ENCODE results near the gene CRELD1. TPM values are rescaled to one million over a fixed set of nuclear protein-coding genes. Genes with fewer than 3 reads are reported as not detected.

CRELD1 gene
- total and polyA plus RNA-seq, 2 donors (not counting 1 experiment from before 2014, with no cell fraction given) = 46.8 to 47.6 TPM

DNA sequence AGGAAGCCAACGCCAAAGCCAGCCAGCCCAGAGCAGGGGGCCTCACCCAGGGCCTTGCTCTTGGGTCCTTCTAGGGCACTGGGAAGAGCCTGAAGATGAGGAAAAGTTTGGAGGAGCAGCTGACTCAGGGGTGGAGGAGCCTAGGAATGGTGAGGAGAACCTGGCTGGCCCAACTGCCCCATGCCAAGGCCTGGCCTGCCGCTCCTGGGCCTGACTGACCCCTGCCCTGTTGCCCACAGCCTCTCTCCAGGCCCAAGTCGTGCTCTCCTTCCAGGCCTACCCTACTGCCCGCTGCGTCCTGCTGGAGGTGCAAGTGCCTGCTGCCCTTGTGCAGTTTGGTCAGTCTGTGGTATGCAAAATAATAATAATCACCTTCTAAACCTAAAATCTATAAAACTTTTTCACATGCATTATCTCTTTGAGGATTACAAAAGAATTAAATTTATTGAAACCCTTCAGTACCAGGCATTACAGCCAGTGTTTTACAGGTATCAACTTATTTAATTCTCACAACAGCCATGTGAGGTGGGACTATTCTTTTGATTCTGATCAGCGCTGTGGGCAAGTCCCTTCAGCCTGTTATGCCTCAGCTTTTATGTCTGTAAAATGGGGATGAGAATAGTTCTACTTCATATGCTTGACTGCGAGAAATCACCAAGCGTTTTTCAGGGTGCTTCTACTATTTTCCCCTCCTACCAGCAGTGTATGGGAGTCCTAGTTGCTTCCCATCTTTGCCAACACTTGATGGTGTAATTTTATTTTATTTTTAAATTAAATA is 15.2 kb upstream of the CRELD1 start:
- Histone ChIP-seq H2AFZ (ENCODE audit: insufficient read depth, low read depth, low read length, poor library complexity, severe bottlenecking) (no peak overlapping the region), H3K9me3 (ENCODE audit: control extremely low read depth in 1 of 3, control insufficient read depth in 2 of 3, insufficient read depth in 1 of 3, low read length in 2 of 3) (no peaks in the 10 kb centered on the region), H3K27ac (ENCODE audit: low read length in 2 of 2) (no peak overlapping the region), H3K79me2 (ENCODE audit: control insufficient read depth, insufficient read depth, low read length) (no peaks in the 10 kb centered on the region), H3K27me3 (replicated peaks in 1 of 4; ENCODE audit: control extremely low read depth in 1 of 4, control insufficient read depth in 3 of 4, insufficient read depth in 4 of 4, low read length in 3 of 4) (peaks cover 0 to 21% (median 9%) of the 10 kb centered on the region in 4 experiments), H4K20me1 (ENCODE audit: control insufficient read depth, insufficient read depth, low read length, poor library complexity, severe bottlenecking) (no peaks in the 10 kb centered on the region), H3K4me1 (ENCODE audit: control insufficient read depth in 2 of 2, insufficient read depth in 2 of 2, low read length in 2 of 2) (peaks cover 17 to 20% of the 10 kb centered on the region in 2 donors), H3K36me3 (replicated peaks in 1 of 2; ENCODE audit: control extremely low read depth in 1 of 2, control insufficient read depth in 1 of 2, extremely low read depth in 1 of 2, insufficient read depth in 2 of 2, low read length in 1 of 2) (no peaks in the 10 kb centered on the region), H3K4me3 (ENCODE audit: control extremely low read depth in 1 of 5, extremely low read depth in 1 of 5, insufficient read depth in 1 of 5, low read depth in 2 of 5, low read length in 4 of 5) (no peak overlapping the region), H3K9ac (ENCODE audit: low read length) (no peak overlapping the region), H3K4me2 (replicated peaks; ENCODE audit: low read depth, low read length, poor library complexity, severe bottlenecking) (no peak overlapping the region)
- TF ChIP-seq, protein P1, sequence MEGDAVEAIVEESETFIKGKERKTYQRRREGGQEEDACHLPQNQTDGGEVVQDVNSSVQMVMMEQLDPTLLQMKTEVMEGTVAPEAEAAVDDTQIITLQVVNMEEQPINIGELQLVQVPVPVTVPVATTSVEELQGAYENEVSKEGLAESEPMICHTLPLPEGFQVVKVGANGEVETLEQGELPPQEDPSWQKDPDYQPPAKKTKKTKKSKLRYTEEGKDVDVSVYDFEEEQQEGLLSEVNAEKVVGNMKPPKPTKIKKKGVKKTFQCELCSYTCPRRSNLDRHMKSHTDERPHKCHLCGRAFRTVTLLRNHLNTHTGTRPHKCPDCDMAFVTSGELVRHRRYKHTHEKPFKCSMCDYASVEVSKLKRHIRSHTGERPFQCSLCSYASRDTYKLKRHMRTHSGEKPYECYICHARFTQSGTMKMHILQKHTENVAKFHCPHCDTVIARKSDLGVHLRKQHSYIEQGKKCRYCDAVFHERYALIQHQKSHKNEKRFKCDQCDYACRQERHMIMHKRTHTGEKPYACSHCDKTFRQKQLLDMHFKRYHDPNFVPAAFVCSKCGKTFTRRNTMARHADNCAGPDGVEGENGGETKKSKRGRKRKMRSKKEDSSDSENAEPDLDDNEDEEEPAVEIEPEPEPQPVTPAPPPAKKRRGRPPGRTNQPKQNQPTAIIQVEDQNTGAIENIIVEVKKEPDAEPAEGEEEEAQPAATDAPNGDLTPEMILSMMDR (IDR thresholded peaks at IDR 0.05) = no peak
- TF ChIP-seq EZH2 (IDR thresholded peaks at IDR 0.05; ENCODE audit: borderline replicate concordance, insufficient read depth, low read depth, low read length, poor library complexity, severe bottlenecking) = no peak
- Mint-ChIP-seq H3K27me3 (peaks cover 6% of the 10 kb centered on the region), H3K4me1 (peaks cover 15% of the 10 kb centered on the region), H3K9me3 (ENCODE audit: insufficient read depth) (no peaks in the 10 kb centered on the region), H3K4me3 (peak overlapping the region; percentile 39), H3K27ac (no peak overlapping the region)
- DNase-seq (no peak), ATAC-seq (ENCODE audit: low read depth) (no peak)
- WGBS (ENCODE audit: insufficient coverage) = 90% methylated on average over 1 of the region's 8 CpGs
- intact Hi-C loops (cut with micrococcal nuclease) = no loop called here
- ChIA-PET CTCF (no interaction called here), POLR2A (no interaction called here)

DNA sequence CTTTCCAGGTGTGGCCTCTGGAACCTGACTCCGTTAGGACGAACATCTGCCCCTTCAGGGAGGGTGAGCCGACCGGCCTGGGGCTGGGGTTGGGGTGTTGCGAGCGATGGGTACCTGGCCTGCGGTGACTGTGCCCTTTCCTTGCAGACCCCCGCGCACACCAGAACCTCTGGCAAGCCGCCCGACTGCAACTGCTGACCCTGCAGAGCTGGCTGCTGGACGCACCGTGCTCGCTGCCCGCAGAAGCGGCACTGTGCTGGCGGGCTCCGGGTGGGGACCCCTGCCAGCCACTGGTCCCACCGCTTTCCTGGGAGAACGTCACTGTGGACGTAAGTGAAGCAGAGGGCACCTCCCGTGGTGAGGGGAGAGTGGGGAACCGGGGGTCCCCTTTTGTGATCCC is 5.5 kb upstream of the CRELD1 start:
- H3K4me1 ChIP-seq (ENCODE audit: control insufficient read depth in 2 of 2, insufficient read depth in 2 of 2, low read length in 2 of 2) = peaks cover 6 to 10% of the 10 kb centered on the region in 2 donors
- Mint-ChIP-seq H3K9me3 (ENCODE audit: insufficient read depth) (no peaks in the 10 kb centered on the region), H3K27ac (no peak overlapping the region), H3K4me3 (no peak overlapping the region), H3K27me3 (peaks cover 9% of the 10 kb centered on the region), H3K4me1 (peaks cover 19% of the 10 kb centered on the region)
- DNase-seq (no peak), ATAC-seq (ENCODE audit: low read depth) (no peak)
- WGBS (ENCODE audit: insufficient coverage) = 97% methylated on average over 18 of the region's 23 CpGs
- H3K27me3 ChIP-seq (replicated peaks in 1 of 4; ENCODE audit: control extremely low read depth in 1 of 4, control insufficient read depth in 3 of 4, insufficient read depth in 4 of 4, low read length in 3 of 4) = no peaks in the 10 kb centered on the region
- H3K79me2 ChIP-seq (ENCODE audit: control insufficient read depth, insufficient read depth, low read length) = no peaks in the 10 kb centered on the region
- no peak overlapping the region for H3K9ac ChIP-seq (ENCODE audit: low read length)
- intact Hi-C loops (cut with micrococcal nuclease) = no loop called here
- no peak overlapping the region for H2AFZ ChIP-seq (ENCODE audit: insufficient read depth, low read depth, low read length, poor library complexity, severe bottlenecking)
- no peak overlapping the region for H3K4me2 ChIP-seq (replicated peaks; ENCODE audit: low read depth, low read length, poor library complexity, severe bottlenecking)
- no peak overlapping the region for H3K4me3 ChIP-seq (ENCODE audit: control extremely low read depth in 1 of 5, extremely low read depth in 1 of 5, insufficient read depth in 1 of 5, low read depth in 2 of 5, low read length in 4 of 5)
- POLR2A ChIA-PET = no interaction called here
- no peaks in the 10 kb centered on the region for H3K36me3 ChIP-seq (replicated peaks in 1 of 2; ENCODE audit: control extremely low read depth in 1 of 2, control insufficient read depth in 1 of 2, extremely low read depth in 1 of 2, insufficient read depth in 2 of 2, low read length in 1 of 2)
- H4K20me1 ChIP-seq (ENCODE audit: control insufficient read depth, insufficient read depth, low read length, poor library complexity, severe bottlenecking) = no peaks in the 10 kb centered on the region
- TF ChIP-seq, protein P1 (IDR thresholded peaks at IDR 0.05) = no peak
- TF ChIP-seq EZH2 (IDR thresholded peaks at IDR 0.05; ENCODE audit: borderline replicate concordance, insufficient read depth, low read depth, low read length, poor library complexity, severe bottlenecking) = no peak
- H3K9me3 ChIP-seq (ENCODE audit: control extremely low read depth in 1 of 3, control insufficient read depth in 2 of 3, insufficient read depth in 1 of 3, low read length in 2 of 3) = no peaks in the 10 kb centered on the region
- H3K27ac ChIP-seq (ENCODE audit: low read length in 2 of 2) = no peak overlapping the region
- CTCF ChIA-PET = no interaction called here

Data from B cell (primary cell).